ENCODE results near the gene ANKRD29.

ANKRD29 gene

DNA sequence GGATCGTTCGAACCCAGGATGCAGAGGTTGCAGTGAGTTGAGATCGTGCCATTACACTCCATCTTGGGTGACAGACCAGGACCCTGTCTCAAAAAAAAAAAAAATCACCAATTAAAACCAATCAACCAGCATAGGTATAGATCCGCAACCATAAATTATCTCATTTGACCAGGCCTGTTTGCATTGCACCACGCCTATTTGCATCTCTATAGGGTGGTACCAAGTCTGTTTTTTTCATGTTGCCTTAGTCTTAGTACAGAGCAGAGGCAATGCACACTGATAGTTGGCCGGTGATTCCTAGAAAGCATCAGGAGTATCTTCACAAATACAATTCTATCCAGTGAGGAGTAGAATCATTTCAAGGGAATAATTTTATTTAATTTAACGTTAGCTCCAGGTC is 67.1 kb downstream of the ANKRD29 start:
- no peaks in the 10 kb centered on the region for H3K36me3 ChIP-seq (ENCODE audit: control insufficient read depth, insufficient read depth, low read length)
- no peaks in the 10 kb centered on the region for H3K27me3 ChIP-seq (ENCODE audit: control insufficient read depth, insufficient read depth, low read length)
- no peaks in the 10 kb centered on the region for H3K9me3 ChIP-seq (ENCODE audit: control insufficient read depth, low read length)
- peaks cover 23% of the 10 kb centered on the region for H3K4me1 ChIP-seq (ENCODE audit: control insufficient read depth, insufficient read depth, low read length)
- no peak overlapping the region for H3K9ac ChIP-seq (ENCODE audit: low read length)
- H3K4me3 ChIP-seq (ENCODE audit: low read length): no peak overlapping the region

DNA sequence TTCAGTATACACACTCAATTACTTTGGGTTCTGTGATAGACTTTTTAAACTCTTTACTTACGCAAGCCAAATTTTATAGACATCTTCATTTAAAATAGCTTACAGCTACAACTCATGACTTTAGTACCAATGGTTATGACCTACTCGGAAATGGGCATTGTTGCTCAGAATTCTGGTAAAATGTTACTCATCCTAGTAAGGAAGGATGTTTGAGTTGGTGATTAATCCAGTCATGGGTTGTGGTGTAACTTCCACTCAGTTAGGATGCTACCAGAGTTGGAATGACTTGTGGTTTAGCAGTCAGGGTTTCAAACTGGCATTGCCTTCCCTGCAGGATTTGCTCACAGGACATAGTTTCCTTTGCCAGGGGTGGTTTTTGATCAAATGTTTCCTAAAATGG is 69.0 kb downstream of the ANKRD29 start:
- Histone ChIP-seq H3K4me1 (ENCODE audit: control insufficient read depth, insufficient read depth, low read length) (peaks cover 23% of the 10 kb centered on the region), H3K9me3 (ENCODE audit: control insufficient read depth, low read length) (no peaks in the 10 kb centered on the region), H3K9ac (ENCODE audit: low read length) (no peak overlapping the region), H3K27me3 (ENCODE audit: control insufficient read depth, insufficient read depth, low read length) (no peaks in the 10 kb centered on the region), H3K36me3 (ENCODE audit: control insufficient read depth, insufficient read depth, low read length) (no peaks in the 10 kb centered on the region), H3K4me3 (ENCODE audit: low read length) (no peak overlapping the region)

DNA sequence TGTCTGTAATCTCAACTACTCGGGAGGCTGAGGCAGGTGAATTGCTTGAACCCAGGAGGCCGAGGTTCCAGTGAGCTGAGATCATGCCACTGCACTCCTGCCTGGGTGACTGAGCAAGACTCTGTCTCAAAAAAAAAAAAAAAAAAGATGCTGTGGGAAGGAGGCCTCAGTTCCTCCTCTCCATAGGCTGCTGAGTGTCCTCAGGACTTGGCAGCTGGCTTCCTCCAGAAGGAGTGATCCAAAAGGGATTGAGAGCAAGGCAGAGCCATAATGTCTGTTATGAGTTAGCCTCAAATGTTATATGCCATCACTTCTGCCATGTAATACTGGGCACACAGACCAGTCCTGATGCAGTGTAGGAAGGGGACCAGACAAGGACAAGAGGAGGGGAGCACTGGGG is 69.8 kb downstream of the ANKRD29 start:
- no peaks in the 10 kb centered on the region for H3K36me3 ChIP-seq (ENCODE audit: control insufficient read depth, insufficient read depth, low read length)
- no peak overlapping the region for H3K4me3 ChIP-seq (ENCODE audit: low read length)
- H3K27me3 ChIP-seq (ENCODE audit: control insufficient read depth, insufficient read depth, low read length): no peaks in the 10 kb centered on the region
- H3K4me1 ChIP-seq (ENCODE audit: control insufficient read depth, insufficient read depth, low read length): peaks cover 23% of the 10 kb centered on the region
- no peaks in the 10 kb centered on the region for H3K9me3 ChIP-seq (ENCODE audit: control insufficient read depth, low read length)
- no peak overlapping the region for H3K9ac ChIP-seq (ENCODE audit: low read length)

DNA sequence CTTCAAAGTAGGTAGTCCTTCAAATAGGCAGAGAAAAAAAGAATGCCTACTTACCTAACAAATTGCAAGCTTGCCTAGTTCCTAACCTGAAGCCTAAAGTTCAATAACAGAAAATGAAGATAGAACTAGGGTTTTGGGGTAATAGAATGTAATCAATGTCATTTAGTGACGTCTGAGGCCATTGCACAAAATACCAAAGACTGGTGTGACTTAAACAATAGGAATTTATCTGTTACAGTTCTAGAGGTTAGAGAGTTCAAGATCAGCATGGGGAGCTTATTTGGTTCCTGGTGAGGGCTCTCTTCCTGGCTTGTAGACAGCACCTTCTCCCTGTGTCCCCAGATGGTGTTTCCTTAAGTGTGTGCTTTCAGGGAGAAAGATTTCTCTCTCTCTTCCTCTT is 71.7 kb downstream of the ANKRD29 start:
- no peaks in the 10 kb centered on the region for H3K27me3 ChIP-seq (ENCODE audit: control insufficient read depth, insufficient read depth, low read length)
- H3K9me3 ChIP-seq (ENCODE audit: control insufficient read depth, low read length): no peaks in the 10 kb centered on the region
- H3K4me1 ChIP-seq (ENCODE audit: control insufficient read depth, insufficient read depth, low read length): peaks cover 16% of the 10 kb centered on the region
- H3K9ac ChIP-seq (ENCODE audit: low read length): no peak overlapping the region
- no peak overlapping the region for H3K4me3 ChIP-seq (ENCODE audit: low read length)
- no peaks in the 10 kb centered on the region for H3K36me3 ChIP-seq (ENCODE audit: control insufficient read depth, insufficient read depth, low read length)

DNA sequence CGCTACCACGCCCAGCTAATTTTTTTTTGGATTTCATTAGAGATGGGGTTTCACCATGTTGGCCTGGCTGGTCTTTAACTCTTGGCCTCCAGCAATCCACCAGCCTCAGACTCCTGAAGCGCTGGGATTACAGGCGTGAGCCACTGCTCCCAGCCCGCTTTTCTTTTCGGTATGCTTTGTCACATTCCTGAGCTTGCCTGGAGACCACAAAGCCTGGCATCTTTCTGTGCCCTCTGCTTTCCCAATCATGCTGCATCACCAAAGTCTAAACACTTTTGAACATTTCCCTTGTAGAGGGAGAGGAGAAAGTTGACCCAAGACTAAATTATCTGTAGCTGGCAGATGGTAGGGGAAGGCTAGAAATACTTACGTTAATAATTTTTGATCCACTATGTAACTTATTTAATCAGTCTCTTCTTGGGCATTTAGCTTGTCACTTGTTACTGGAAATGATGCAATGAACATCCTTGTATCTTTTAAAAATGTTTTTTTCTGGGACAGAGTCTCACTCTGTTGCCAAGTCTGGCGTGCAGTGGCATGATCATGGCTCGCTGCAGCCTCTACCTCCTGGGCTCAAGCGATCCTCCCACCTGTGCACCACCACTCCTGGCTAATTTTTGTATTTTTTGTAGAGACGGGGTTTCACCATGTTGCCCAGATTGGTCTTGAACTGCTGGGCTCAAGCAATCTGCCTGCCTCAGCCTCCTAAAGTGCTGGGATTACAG is 73.7 kb downstream of the ANKRD29 start:
- Histone ChIP-seq H3K4me1 (ENCODE audit: control insufficient read depth, insufficient read depth, low read length) (peaks cover 5% of the 10 kb centered on the region), H3K36me3 (ENCODE audit: control insufficient read depth, insufficient read depth, low read length) (no peaks in the 10 kb centered on the region), H3K27me3 (ENCODE audit: control insufficient read depth, insufficient read depth, low read length) (no peaks in the 10 kb centered on the region), H3K4me3 (ENCODE audit: low read length) (no peak overlapping the region), H3K9ac (ENCODE audit: low read length) (no peak overlapping the region), H3K9me3 (ENCODE audit: control insufficient read depth, low read length) (no peaks in the 10 kb centered on the region)

DNA sequence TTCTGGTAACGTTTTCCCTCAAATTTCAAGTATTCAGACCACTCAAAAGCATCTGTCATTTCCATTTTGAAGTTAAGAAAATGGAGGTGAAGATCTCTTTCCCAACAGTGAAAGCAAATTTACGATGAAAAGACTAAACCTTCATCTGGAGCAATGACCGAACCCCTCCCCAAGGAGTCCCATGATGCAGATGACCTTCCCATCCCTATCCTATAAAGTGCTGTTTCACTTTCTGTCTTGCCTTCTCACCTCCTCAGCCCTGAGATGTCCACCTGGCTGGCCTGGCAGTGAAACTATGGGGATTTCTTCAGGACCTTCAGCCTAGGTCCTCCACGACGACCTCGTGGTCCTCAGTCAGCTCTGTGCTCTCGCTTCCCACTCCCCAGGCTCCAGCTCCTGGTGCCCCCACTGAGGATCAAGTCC is 75.5 kb downstream of the ANKRD29 start:
- Histone ChIP-seq H3K36me3 (ENCODE audit: control insufficient read depth, insufficient read depth, low read length) (no peaks in the 10 kb centered on the region), H3K4me3 (ENCODE audit: low read length) (peak overlapping the region; percentile 33), H3K4me1 (ENCODE audit: control insufficient read depth, insufficient read depth, low read length) (peaks cover 9% of the 10 kb centered on the region), H3K9ac (ENCODE audit: low read length) (peak overlapping the region; percentile 98), H3K9me3 (ENCODE audit: control insufficient read depth, low read length) (no peaks in the 10 kb centered on the region), H3K27me3 (ENCODE audit: control insufficient read depth, insufficient read depth, low read length) (no peaks in the 10 kb centered on the region)

DNA sequence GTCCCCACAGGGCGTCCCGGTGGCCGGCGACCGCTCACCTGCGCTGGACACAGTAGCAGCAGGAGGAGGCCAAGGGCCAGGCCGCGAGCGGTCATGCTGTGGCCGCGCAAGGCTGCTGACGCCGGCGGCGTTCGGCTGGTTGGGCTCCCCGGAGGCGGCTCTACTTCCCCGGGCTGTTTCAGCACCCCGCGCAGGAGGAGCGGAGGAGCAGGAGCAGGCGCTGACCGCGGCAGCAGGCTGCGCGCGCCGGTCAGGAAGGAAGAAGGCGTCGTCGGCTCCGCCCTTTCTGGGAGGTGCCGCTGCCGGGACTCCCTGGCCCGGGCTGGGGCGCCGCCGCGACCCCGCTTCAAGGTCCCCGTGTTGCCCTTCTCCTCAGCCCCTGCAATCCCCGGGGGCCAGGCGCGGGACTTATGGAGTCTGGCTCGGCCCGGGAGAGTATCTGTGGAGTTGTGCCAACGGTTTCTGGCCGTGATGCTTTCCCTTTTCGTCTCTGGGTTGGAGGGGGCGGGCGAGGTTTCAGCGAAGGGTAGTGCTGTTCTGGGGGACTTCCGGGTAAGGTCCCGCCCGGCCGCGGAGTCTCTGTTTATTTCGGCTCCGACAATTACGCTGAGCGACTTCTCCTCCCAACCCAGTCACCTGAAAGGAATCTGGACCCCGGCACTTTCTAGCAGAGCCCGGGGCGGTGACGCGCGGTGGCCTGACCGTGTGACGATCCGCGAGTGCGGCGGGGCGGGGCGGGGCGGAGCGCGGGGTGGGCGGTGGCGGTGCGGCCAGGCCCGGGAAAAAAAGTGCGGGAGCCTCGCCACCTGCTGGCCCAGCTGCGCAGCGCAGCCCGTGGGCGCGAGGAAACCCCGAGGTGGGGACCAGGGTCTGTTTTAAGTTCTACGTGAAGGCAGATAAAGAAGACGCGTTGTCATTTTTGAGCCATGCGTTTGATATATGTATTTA is 76.2 kb downstream of the ANKRD29 start, which contains the start of gene NPC1:
TSS of gene NPC1 (minus strand) at position 258 of the 948 bp plus-strand sequence. CDS start at position 95, 163 bp downstream.
- Histone ChIP-seq H3K36me3 (ENCODE audit: control insufficient read depth, insufficient read depth, low read length) (no peaks in the 10 kb centered on the region), H3K9me3 (ENCODE audit: control insufficient read depth, low read length) (no peaks in the 10 kb centered on the region), H3K4me3 (ENCODE audit: low read length) (peak within 1 kb of the TSS; percentile 49), H3K27me3 (ENCODE audit: control insufficient read depth, insufficient read depth, low read length) (no peaks in the 10 kb centered on the region), H3K9ac (ENCODE audit: low read length) (peak within 1 kb of the TSS; percentile 98), H3K4me1 (ENCODE audit: control insufficient read depth, insufficient read depth, low read length) (peaks cover 12% of the 10 kb centered on the region)

DNA sequence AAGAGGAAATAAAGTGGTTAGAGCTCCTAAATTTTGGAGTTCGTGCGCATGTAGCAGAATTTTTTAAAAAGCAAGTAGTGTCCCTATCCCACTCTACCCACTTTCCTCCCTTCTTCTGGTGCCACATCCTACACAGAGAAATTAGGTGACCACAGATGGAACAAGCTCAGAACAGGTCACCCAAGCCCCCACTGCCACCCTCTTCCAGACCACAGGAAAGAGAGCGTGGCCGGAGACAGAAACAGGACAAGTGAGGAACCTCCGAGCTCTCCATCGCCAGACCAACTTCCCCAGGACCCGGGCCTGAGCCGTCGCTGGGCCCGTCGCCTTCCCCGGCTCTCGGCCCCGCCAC is 76.8 kb downstream of the ANKRD29 start:
- Histone ChIP-seq H3K27me3 (ENCODE audit: control insufficient read depth, insufficient read depth, low read length) (no peaks in the 10 kb centered on the region), H3K9ac (ENCODE audit: low read length) (peak overlapping the region; percentile 98), H3K4me1 (ENCODE audit: control insufficient read depth, insufficient read depth, low read length) (peaks cover 18% of the 10 kb centered on the region), H3K9me3 (ENCODE audit: control insufficient read depth, low read length) (no peaks in the 10 kb centered on the region), H3K4me3 (ENCODE audit: low read length) (peak overlapping the region; percentile 49), H3K36me3 (ENCODE audit: control insufficient read depth, insufficient read depth, low read length) (no peaks in the 10 kb centered on the region)

DNA sequence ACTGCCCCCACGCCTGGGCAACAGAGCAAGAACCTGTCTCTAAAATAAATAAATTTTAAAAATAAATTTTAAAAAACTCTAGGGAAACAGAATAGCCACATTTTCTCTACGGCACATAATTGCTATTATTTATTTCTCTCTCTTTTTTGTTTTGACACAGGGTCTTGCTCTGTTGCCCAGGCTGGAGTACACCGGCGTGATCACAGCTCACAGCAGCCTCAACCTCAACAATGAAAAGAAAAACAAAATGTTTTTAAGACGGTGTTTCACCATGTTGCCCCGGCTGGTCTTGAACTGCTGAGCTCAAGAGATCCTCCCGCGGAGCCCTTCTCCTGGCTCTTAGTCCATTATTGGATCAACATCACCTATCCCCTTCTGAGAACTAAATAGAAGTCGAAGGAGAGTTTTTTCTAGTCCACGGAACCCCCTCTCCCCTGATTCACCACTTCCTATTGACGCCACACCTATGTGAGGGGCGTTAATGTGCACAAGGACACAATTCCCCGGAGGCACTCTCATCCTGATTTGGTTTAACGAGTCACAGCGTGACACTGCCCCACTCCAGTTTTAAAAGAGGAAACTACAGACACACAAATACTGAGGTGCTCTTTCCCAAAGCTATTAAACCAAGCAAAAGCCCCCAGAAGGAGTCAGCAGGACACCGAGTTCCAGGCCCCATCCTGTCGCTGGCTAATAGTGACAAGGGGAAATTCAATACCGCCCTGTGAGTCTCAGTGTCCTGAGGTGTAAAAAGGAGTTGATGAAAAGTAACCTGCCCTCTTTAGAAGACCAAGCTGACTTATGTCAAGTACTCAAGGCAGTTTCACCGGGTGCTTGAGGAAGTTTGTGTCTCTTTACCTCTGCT is 77.5 kb downstream of the ANKRD29 start:
- H3K27me3 ChIP-seq (ENCODE audit: control insufficient read depth, insufficient read depth, low read length): no peaks in the 10 kb centered on the region
- no peaks in the 10 kb centered on the region for H3K9me3 ChIP-seq (ENCODE audit: control insufficient read depth, low read length)
- H3K4me3 ChIP-seq (ENCODE audit: low read length): peak overlapping the region; percentile 49
- H3K9ac ChIP-seq (ENCODE audit: low read length): peak overlapping the region; percentile 98
- H3K36me3 ChIP-seq (ENCODE audit: control insufficient read depth, insufficient read depth, low read length): no peaks in the 10 kb centered on the region
- peaks cover 24% of the 10 kb centered on the region for H3K4me1 ChIP-seq (ENCODE audit: control insufficient read depth, insufficient read depth, low read length)

DNA sequence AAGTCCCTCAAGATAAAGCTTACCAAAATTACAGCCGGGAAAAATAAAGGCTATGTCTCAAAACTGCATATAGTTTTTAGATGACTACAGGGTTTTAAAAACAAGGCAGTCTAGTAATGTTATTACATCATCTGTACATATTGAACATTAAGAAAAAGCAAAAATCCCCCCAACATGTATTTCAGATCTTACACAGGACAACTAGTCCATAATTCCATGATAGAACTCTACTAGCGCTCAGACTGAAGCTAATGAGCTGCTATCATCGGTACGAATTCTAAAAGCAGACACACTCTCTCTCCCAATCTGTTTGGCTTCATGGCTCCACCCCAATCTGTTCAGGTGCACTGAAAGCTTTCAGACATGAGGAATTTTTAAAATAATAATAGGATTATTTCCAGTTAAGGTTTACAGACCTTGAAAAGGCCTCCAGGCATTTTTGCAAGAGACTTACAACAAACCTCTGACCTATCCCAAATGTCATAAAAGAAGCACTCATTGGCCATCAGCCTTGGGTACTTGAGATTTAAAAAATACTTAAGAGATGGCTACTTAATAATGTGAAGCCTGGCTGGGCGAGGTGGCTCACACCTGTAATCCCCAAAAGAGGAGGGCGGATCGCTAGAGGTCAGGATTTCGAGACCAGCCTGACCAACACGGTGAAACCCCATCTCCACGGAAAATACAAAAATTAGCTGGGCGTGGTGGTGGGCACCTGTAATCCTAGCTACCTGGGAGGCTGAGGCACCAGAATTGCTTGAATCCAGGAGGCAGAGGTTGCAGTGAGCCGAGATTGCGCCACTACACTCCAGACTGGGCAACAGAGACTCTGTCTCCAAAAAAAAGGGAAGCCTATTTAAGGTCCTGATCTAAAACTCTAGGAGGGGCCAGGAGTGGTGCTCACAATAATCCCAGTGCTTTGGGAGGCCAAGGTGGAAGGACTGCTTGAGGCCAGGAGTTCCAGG is 78.4 kb downstream of the ANKRD29 start:
- Histone ChIP-seq H3K9me3 (ENCODE audit: control insufficient read depth, low read length) (no peaks in the 10 kb centered on the region), H3K36me3 (ENCODE audit: control insufficient read depth, insufficient read depth, low read length) (no peaks in the 10 kb centered on the region), H3K4me3 (ENCODE audit: low read length) (no peak overlapping the region), H3K9ac (ENCODE audit: low read length) (no peak overlapping the region), H3K4me1 (ENCODE audit: control insufficient read depth, insufficient read depth, low read length) (peaks cover 24% of the 10 kb centered on the region), H3K27me3 (ENCODE audit: control insufficient read depth, insufficient read depth, low read length) (no peaks in the 10 kb centered on the region)
